CD4-positive, alpha-beta T cell treated with Interleukin-2 at 100 ng/mL for 4 hours (primary cell): ENCODE results near the gene OGN.
A peak's percentile ranks its signal among the peaks of the same experiment; 100 is the strongest.

ENCODE experiments used
- DNase-seq: peaks from one replicate; pipeline ENCODE4 v3.0.0-alpha.2; 2020; ENCODE audit warnings: low spot score

The OGN gene

DNA sequence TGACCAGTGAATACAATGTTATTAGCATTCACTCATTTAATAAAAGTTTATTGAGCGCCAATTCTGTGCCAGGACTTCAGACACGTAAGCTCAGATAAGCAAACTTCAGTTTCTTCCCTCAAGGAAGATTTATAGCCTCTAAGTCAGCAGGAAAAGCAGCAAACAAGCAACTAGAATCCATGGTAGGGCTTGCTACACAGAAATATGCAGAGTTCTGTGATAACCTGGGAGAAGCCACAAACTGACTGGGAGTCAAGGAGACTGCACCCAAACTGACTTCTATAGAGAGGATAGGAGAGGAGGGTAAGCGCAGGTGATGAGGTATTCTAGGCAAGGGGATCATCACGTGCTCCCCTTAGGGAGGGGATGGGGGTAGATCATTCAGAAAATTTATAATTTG, 1.4 kb upstream of the OGN start:
- no peak for DNase-seq

DNA sequence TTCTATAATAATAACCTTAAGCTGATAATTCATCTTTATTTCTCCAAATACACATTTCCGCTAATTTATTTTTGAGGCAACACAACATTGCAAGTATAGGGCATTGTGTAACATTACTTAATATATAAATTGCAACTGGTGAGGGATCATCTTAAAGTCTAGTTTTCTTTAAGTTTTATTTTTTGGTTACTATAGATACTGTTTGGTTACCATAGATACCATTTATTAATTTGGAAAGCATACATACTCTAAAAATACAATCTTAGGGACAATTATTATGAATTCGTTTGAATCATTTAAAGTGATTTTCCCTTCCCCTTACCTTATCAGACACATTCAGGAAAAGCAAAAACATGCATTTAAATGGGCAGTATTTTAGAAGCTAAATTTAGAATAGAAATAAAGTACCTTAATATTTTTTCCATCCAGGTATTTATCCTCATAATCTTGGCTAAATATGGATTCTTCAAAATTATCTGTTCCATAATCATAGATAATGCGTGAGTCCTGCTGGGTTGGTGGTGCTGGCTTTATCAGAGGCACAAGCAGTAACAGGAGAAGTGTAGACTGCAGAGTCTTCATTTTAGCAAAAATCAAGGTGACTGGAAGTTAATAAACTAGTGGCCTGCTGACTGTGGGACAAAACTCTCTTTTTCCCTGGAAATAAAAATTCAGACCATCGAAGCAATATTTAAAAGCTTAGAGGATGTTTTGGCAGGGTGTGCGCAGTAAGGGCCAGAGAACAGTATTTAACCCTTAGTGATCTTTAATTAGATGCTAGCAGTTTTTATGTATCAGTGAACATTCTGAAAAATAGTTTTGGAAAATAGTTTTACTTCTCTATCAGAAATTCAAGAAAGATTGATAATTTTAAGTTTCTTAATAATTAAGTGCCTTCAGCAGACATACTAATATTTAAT, 1.3 kb downstream of the OGN start:
- no peak for DNase-seq

- DNase-seq: no peak
Measured at GRCh38 chr9:92402360-92402759, 2.0 kb downstream of the OGN start.

DNA sequence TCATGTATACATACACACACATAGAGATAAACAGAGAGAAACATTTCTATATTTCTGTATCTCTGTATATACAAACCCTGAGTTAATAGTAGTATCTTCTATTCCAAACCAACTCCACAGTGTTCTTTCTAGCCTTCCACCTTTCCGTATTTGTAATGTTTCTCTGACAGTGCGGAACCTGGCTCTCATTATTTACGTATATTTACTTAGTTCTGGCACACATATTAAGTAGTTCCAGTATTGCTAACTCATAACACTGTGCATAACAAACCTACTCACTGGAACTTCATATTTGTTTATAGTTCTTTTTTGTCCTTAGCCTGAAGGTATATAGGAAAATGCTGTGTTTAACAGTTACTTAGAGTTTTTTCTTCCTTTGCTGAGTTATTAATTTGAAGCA, 6.5 kb downstream of the OGN start:
- no peak for DNase-seq

DNA sequence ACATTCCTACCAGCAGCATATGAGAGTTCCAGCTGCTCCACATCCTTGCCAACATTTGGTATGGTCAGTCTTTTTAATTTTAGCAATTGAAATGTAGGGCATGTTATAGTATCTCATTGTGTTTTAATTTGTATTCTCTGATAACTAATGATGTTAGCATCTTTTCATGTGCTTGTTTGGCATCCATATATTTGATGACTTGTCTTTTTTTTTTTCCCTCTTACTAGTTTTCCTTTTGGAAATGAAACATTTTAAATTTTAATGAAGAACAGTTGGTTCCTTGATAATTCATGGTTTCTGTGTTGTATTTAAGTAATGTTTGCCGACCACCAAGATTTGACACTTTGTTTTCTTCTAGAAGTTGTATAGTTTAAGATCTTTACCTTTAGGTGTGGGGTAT, 8.8 kb downstream of the OGN start:
- no peak for DNase-seq

GRCh38 chr9:92393686-92394085, 10.7 kb downstream of the OGN start:
- DNase-seq: no peak

DNA sequence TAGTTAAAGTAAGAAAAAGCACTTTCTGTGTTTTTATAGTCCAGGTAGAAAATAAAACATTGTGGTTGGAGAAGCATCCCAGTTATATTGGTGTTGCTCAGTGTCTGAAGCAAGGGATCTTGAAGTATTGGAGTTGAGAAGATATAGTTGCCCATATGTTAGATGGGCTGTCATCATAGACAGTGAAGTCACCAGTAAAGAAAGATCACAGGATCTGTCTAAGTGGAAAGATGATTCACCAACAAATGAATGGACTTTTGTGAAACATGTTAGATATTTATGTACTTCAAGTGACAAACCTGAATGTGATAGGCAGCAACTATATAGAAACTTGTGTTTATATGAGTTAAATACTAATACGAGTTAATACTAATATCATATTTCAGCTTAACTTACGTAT, 11.7 kb downstream of the OGN start:
- DNase-seq: no peak

DNA sequence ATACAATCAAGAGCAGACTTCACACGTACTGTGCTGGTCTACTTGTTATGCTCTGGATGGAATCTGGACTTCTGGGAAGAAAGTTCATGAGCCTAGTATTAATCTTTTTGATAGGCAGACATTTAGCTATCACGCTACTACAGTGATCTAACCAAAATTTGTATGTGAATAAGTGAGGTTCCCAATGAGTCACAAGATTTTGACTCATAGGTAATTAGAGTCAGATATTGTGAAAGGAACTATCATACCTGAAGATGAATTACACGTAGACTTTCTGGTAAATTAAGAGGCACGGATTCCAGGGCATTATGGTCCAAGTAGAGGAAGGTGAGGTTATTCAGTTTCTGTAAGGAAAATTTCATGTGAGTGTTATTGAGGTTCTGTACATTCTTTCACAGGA, 18.4 kb downstream of the OGN start:
- DNase-seq: no peak

DNA sequence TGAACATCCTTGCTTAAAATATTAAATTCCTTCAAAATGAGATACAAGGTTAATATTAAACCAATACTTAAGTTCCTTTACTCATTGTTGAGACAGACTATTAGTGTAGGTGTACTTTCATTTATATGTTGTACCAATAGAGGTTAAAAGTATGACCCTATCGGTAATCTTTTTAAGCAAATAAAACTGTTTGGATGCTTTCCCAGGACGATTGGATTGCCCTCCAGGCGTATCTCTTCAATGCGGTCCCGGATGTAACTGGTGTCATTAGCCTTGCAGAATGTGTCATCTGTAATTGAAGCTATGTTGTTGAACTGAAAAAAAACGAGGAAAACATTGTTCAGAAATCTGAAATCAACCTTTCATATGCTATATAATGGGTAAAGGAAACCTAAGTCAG, 18.9 kb downstream of the OGN start:
- no peak for DNase-seq

DNA sequence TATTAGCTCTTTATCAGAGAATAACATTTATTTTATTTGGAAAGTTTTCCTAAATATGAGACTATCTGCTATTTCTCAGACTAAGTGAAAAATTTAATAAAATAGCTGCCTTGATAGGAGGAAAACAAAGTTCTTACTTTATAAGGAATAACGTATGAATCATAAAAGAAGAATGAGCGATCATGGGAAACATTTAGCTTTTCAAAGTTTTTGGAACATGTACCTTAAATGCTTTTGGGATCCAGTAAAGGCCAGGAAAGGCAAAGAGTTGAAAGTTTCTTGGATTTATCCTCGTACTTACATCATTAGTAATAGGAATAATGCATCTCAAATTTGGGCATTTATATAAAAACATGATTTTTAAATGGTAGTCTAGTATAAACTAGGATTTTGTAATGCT, 19.4 kb downstream of the OGN start:
- DNase-seq: no peak

GRCh38 chr9:92384375-92384774, 20.0 kb downstream of the OGN start:
- DNase-seq: no peak

DNA sequence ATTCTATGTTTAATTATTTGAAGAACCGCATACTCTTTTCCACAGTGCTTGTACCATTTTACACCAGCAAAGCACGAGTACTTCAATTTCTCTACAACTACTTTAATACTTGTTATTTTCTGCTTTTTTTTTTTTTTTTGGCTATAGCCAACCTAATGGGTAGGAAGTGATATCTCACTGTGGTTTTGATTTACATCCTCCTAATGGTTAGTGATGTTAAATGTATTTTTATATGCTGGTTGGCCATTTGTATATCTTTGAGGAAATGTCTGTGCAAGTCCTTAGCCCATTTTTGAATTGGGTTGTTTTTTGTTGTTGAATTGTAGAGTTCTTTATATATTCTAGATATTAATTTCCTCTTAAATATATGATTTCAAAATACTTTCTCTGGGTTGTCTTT, 22.6 kb downstream of the OGN start:
- no peak for DNase-seq

DNA sequence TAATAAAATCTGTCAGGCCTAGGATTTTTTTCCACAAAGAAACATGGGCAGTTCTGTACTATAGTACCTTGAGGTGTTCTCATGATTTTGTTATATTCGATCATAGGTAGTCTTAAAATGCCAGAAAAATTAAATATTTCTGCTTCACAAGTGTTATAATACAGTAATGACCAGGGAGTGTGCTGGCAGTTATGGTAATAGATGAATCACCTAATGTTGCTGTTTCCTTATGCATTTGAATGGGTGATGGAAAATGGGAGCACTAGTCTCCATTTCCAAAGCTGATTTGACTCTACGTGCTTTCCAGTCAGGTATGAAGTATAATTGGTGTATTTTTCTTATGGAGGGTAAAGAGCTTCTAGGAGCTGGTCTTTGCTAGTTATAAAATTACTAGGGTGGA, 23.8 kb downstream of the OGN start:
- no peak for DNase-seq

DNA sequence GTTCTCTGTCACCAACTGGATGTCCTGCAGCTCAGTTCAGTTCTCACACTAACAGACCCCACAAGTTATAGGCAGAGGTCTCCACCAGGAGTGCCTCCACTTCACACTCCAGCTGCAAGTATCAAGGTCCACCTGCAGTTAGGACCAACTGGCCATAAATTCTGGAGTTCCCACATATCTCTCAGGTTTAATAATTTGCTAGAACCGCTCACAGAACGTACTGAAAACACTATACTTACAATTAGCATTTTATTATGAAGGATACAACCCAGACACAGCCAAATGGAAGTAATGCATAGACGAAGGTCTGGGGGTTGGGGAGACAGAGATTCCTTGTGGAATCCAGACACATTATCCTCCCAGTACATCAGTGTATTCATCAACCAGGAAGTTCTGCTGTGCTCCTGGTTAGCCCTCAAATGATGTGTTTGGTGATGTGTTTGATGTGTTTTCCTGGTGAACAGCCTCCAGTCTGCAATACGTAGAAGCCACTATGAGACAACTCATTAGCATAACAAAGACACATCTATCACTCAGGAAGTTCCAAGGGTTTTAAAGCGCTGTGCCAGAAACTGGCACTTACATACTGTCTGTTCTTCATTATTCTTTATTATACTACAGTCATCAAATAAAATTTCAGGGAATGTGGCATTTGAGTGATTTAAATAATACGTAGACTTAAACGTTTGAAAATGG, 25.4 kb downstream of the OGN start:
- DNase-seq: peak; percentile 7

DNA sequence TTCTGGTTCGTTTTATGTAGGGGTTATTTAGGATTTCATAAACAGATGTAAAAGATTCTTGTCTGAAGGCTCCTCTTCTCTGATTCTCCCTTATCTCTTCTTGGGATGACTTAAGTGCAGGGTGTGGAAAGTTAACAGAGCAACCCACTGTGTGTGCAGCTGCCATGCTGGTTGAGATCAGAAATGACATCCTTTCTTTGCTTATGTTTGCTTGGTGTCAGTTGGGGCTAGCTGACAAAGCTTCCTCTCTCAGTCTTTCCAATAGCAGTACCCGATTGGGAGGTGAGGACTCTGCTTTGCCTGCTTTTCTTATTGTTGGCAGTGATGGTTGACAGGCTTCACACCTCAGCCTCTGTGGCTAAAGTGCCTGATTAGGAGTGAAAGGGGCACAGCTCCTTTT, 26.5 kb downstream of the OGN start:
- DNase-seq: no peak

DNA sequence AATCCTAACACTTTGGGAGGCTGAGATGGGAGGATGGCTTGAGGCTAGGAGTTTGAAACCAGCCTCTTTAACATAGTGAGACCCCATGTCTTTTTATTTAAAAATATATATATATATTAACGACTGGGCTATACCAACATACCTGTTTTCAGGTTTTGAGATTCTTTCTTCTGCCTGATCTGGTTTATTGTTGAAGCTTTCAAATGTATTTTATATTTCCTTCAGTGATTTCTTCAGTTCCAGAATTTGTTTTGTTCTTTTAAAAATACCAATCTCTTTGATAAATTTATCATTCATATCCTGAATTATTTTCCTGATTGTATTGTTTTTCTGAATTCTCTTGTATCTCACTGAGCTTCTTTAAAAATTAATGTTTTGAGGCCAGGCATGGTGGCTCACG, 31.2 kb downstream of the OGN start:
- DNase-seq: no peak

DNA sequence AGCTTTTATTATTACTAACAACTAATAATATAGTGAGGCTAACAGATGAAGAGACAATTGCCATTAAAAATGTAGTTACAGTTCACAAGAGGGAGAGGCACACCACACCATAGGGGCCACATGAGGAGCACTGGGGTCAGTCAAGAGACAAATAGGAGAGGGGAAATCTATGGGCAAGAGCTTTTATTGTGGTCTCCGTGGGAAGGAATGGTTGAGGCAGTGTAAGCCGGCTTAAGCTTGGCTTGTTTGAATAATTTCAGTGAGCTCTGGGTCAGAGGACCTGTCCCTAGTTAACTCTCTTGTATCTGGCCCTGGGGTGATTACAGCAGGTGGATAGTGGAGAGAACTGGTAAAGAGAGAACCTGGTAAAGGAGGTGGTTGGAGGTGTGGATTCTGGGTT, 35.3 kb downstream of the OGN start:
- no peak for DNase-seq

DNA sequence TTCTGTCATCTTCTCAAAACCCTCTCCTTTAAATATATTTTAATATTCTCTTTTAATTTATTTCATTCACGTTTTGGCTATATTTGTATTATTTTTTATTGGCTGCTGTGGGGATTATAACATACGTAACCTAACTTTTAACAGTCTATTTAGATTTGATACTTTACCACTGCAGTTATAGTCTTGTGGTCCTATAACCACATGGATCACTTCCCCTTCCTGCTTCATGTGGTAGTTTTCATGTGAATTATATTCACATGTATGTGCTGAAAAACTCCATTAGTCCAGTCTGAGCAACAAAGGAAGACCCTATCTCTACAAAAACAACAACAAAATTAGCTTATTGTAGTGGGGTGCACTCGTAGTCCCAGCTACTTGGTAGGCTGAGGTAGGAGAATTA, 44.3 kb downstream of the OGN start:
- no peak for DNase-seq

GRCh38 chr9:92359394-92359995, 44.9 kb downstream of the OGN start:
- DNase-seq: no peak

DNA sequence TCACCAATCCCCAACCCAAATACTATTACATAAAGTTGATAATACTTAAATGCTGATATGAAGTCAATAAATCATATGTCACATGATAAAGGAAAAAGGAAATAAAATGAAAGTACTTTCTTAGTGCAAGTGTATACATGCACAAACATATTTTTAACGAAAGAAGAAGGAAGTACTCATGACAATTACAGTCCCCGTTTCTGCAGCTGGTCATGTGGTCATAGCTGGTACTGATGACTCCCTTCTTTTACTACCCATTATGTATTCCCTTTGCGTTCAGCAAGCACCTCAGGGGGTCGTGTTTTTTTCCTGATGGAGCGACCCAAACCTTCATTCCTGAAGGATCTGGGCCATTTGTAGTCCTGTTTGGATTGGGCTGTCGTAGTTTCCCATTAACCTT, 51.3 kb downstream of the OGN start:
- DNase-seq: no peak

- DNase-seq: no peak
Measured at GRCh38 chr9:92350740-92351133, 53.6 kb downstream of the OGN start.

- DNase-seq: no peak
Measured at GRCh38 chr9:92349771-92350739, 54.3 kb downstream of the OGN start.
